Ureter (tissue), 1 donor: ENCODE measurements around the gene ZDHHC18. TPM values are rescaled to one million over a fixed set of nuclear protein-coding genes. Genes with fewer than 3 reads are reported as not detected.
A peak's percentile ranks its signal among the peaks of the same experiment; 100 is the strongest.

Source experiments
- DNase-seq: peaks from one replicate; pipeline ENCODE4 v3.0.0-alpha.2; 2020; ENCODE audit warnings: low spot score
- total RNA-seq: library from RNA; stranded (reverse); gene quantifications from one replicate; pipeline ENCODE4 v1.2.4, GENCODE V29; 2023
- donor health status: DM: yes; HTN: yes; CAD: no.

Gene ZDHHC18, protein sequence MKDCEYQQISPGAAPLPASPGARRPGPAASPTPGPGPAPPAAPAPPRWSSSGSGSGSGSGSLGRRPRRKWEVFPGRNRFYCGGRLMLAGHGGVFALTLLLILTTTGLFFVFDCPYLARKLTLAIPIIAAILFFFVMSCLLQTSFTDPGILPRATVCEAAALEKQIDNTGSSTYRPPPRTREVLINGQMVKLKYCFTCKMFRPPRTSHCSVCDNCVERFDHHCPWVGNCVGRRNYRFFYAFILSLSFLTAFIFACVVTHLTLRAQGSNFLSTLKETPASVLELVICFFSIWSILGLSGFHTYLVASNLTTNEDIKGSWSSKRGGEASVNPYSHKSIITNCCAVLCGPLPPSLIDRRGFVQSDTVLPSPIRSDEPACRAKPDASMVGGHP
- total RNA-seq: 21.0 TPM

GRCh38 chr1:26826261-26827105 is at the start of gene ZDHHC18:
Gene ZDHHC18, plus strand, starts transcription at chr1:26826688. Its CDS starts 117 bp downstream, at chr1:26826805.
- peak; percentile 65 for DNase-seq

DNA sequence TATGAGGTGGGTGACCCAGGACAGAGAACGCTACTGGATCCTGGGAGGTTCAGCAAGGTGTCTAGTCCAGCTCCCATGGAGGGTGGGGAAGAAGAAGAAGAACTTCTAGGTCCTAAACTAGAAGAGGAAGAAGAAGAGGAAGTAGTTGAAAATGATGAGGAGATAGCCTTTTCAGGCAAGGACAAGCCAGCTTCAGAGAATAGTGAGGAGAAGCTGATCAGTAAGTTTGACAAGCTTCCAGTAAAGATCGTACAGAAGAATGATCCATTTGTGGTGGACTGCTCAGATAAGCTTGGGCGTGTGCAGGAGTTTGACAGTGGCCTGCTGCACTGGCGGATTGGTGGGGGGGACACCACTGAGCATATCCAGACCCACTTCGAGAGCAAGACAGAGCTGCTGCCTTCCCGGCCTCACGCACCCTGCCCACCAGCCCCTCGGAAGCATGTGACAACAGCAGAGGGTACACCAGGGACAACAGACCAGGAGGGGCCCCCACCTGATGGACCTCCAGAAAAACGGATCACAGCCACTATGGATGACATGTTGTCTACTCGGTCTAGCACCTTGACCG is 47.3 kb upstream of the ZDHHC18 start:
- no peak for DNase-seq

- DNase-seq: no peak
Measured at GRCh38 chr1:26780344-26780957, 46.0 kb upstream of the ZDHHC18 start.

- DNase-seq: no peak
Measured at GRCh38 chr1:26781206-26781825, 45.2 kb upstream of the ZDHHC18 start.

DNA sequence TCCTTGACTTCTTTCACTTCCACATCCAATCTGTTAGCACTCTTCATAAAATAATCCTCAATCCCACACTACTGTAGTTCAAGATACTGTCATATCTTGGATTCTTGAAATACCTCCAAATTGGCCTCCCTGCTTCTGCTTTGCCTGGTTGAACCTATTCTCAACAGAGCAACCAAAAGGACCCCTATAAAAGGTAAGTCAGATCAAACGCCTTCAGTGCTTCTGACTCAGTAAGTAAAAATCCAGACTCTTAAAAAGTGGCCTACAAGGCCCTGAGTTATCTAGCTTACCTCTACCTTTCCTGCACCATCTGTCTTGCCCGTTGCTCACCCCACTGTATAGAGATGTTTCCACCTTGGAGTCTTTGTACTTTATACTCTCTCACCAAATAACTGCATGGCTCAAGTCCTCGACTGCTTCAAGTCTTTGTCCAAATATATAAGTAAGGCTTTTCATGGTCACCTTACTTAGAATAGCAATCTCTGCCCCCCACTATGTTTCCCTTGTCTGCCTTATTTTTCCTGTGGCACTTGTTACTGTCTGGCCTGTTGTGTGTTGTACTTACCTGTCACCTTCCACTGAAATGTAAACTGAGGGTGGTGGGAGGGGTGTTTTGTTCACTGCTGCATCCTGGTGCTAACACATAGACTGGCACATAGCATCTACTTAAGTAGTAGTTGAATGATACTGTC is 43.8 kb upstream of the ZDHHC18 start:
- no peak for DNase-seq

GRCh38 chr1:26783646-26784022 is 42.9 kb upstream of the ZDHHC18 start:
- no peak for DNase-seq

GRCh38 chr1:26784023-26784871 is 42.2 kb upstream of the ZDHHC18 start:
- DNase-seq: peak; percentile 81

DNA sequence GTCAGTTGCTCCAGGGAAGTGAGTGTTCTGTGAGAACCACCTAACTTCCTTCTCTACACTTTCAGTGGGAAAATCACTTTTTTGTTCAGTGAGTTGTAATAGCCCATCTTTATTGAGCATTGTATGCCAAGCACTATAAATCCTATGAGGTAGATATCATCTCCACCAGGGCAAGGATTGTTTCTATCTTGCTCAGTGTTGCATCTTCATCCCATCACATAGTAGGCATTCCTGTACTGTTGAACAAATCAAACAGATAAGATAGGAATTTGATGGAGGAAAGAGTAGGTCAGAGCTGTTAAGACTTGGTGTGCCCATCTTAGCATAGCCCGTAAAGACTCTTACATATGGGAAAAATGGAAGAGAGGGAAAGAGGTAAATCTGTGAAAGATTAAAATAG is 41.6 kb upstream of the ZDHHC18 start:
- DNase-seq: no peak

- no peak for DNase-seq
Measured at GRCh38 chr1:26785611-26786436, 40.7 kb upstream of the ZDHHC18 start.

GRCh38 chr1:26786437-26787380 is 39.8 kb upstream of the ZDHHC18 start:
- DNase-seq: peak; percentile 81

GRCh38 chr1:26787381-26787705 is 39.1 kb upstream of the ZDHHC18 start:
- DNase-seq: no peak

DNA sequence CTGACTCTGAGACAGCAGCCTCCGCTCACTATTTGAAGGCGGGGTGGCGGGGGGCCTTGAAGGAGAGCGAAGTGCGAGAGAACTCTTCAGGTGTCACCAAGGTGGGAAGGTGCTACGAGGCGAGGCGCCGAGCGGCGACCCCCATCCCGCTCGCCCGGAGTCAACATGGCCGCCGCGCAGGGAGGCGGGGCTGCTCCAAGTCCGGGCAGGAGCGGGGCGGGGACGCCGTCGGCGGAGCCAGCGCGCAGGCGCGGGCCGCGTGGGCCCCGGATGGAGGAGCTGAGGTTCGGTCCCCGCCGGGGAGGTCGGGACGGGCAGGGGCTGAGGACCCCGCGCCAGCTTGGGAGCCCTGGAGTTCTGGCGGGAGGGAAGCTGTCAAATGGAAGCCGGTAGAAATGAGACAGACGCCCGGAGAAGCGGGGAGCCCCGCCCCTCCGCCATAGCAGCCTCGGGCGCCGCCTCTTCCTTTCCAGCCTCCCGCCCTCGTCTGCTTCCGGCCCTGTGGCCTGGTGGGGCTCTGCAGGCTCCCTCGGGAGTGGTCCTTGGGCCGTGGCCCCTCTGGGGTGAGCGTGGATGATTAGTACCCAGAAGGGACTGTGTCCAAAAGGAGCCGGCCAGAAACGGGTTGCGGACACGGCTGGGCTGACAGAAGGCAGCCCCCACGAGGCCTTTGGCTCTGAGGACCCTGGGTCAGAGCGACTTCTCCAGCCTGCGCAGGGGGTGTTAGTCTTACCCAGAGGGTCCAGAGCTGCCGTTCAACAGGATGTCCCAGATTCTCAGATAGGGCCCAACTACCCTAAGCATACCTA is 38.6 kb upstream of the ZDHHC18 start, which contains the start of gene PIGV:
PIGV (plus strand) TSS at position 245 of the 809 bp plus-strand sequence. CDS start 2,866 bp downstream, outside the sequence.
- DNase-seq: peak; percentile 88

DNA sequence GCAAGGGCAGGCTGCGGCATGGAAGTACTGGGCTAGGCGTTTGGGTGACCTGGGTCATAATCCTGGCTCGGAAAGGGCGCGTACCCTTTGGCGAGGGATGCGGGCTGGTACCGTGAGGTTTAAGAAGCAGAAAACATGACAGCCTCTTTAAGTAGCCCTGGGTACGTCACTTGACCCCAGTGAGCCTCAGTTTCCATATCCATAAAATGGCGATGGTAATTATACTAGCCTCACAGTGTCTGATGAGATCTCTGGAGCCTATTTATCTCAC is 38.0 kb upstream of the ZDHHC18 start:
- no peak for DNase-seq

- DNase-seq: peak; percentile 89
Measured at GRCh38 chr1:26788836-26789611, 37.5 kb upstream of the ZDHHC18 start.

DNA sequence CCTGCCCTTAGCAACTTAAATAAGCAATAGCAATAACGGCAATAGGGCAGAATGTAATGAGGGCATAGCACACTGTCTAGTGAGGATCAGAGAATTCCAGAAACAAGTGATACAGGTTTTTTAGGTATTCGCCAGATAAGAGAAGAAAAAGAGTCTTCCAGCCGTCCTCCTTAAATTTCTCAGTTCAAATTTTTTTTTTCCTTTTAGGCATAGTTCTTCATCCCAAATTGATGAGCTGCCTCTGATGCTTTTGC is 36.9 kb upstream of the ZDHHC18 start:
- DNase-seq: no peak

DNA sequence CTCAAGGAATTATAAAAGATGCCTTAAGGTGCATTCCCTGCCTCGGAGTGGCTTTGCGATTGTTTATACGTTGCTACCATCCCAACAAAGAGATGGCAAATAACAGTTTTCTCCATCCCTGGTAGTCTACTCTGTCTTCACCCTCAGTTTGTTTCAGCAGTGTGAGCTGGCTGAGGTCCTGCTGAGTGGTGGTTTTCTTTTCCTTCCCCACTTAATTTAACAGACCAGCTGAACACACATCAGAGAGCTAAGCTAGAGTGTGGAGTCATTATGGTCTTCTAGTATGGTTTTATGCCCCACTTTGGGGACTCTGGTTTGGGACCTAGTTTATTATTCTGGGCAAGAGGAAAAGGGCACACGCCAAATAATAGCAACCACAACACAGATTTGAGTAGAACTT is 36.6 kb upstream of the ZDHHC18 start:
- no peak for DNase-seq

DNA sequence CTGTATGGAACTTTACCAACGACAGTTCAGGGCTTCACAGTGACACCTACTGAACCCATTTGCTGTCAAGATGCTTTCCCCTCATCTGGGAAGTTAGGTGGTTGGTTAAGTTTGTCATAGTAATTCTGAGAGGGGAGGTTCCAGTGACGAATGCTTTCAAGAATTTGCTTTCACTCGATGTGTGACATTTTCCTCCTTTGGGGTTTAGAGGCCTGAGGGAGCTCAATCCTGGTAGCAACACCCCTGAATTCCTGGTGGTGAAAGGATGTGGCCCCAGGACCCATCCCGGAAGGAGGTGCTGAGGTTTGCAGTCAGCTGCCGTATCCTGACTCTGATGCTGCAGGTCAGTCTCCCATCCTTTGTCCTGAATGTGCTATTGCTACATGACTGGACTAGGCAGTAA is 35.9 kb upstream of the ZDHHC18 start:
- DNase-seq: no peak
